Endothelial cell of umbilical vein (primary cell): ENCODE data around the gene PRKACG.

ENCODE experiments used
- CTCF ChIP-seq, 2 donors: IDR thresholded peaks; 1 replicate in 1 of 2; 2 replicates in 1 of 2; pipeline ENCODE4 v1.5.1; 2011; ENCODE audit warnings: low read length in 2 of 2, mild to moderate bottlenecking in 2 of 2, moderate library complexity in 2 of 2, control low read depth in 1 of 2, inconsistent platforms in 1 of 2, low read depth in 1 of 2; ENCODE audit not compliant: insufficient read depth in 1 of 2; ENCODE audit errors: extremely low read depth in 1 of 2
- EZH2 ChIP-seq: IDR thresholded peaks from 2 replicates; pipeline ENCODE4 v1.6.1; 2012; ENCODE audit warnings: borderline replicate concordance, low read depth, mild to moderate bottlenecking, moderate library complexity, low read length, inconsistent platforms; ENCODE audit not compliant: severe bottlenecking
- MAX ChIP-seq: IDR thresholded peaks from 2 replicates; pipeline ENCODE4 v1.6.1; 2011; ENCODE audit not compliant: insufficient read depth, insufficient read length
- MYC ChIP-seq: IDR thresholded peaks from one replicate; pipeline ENCODE4 v1.6.1; 2011; ENCODE audit warnings: mild to moderate bottlenecking, low read depth, low read length

- TF ChIP-seq MYC, result no peak
- no peak for TF ChIP-seq CTCF (IDR thresholded peaks at IDR 0.05; ENCODE audit: extremely low read depth in 1 of 2, insufficient read depth in 1 of 2, low read depth in 1 of 2, low read length in 2 of 2)
- no peak for TF ChIP-seq MAX
- TF ChIP-seq EZH2, result no peak
These were observed 15.6 kb upstream of the PRKACG start for GRCh38 chr9:69029535-69029934.
